ENCODE data around the gene RASSF8.

Gene RASSF8

DNA sequence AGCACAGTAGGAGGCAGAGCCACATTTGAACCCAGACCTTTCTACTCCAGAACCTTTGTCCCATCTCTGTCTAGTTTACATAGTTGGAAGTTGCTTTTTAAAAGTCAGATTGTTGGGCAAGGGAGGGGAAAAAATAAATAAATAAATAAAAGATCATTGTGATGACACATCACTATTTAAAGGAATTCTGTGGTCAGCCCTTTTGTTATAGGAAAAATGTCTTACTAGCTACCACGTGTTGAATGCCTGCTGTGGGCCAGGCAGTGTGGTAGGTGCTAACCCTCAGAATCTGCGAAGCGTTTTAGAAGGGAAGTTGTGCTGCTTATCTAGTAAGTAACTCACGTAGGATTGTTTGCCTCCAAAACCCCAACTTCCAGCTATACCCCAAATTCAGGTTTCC is 104.1 kb downstream of the RASSF8 start:
- Histone ChIP-seq H3K27ac (ENCODE audit: low read depth, low read length) (no peak overlapping the region), H3K4me1 (ENCODE audit: control insufficient read depth, low read length) (no peaks in the 10 kb centered on the region), H4K20me1 (ENCODE audit: control insufficient read depth, insufficient read depth, low read depth, low read length) (no peaks in the 10 kb centered on the region), H3K79me2 (ENCODE audit: control insufficient read depth, low read length) (no peaks in the 10 kb centered on the region), H3K36me3 (ENCODE audit: control insufficient read depth, low read length) (no peaks in the 10 kb centered on the region), H3K27me3 (ENCODE audit: control insufficient read depth, low read length) (0 out of 2 replicates have a peak, but pooled peaks cover 9% of the 10 kb centered on the region), H3F3A (ENCODE audit: control insufficient read depth, insufficient read depth) (no peaks in the 10 kb centered on the region), H3K4me2 (ENCODE audit: low read length) (no peak overlapping the region), H3K9me3 (ENCODE audit: control insufficient read depth, insufficient read depth, low read length) (no peaks in the 10 kb centered on the region), H3K4me3 (ENCODE audit: low read length) (no peak overlapping the region), H3K9me2 (replicated peaks; ENCODE audit: control insufficient read depth, low read length) (no peaks in the 10 kb centered on the region)
- TF ChIP-seq, protein P1, sequence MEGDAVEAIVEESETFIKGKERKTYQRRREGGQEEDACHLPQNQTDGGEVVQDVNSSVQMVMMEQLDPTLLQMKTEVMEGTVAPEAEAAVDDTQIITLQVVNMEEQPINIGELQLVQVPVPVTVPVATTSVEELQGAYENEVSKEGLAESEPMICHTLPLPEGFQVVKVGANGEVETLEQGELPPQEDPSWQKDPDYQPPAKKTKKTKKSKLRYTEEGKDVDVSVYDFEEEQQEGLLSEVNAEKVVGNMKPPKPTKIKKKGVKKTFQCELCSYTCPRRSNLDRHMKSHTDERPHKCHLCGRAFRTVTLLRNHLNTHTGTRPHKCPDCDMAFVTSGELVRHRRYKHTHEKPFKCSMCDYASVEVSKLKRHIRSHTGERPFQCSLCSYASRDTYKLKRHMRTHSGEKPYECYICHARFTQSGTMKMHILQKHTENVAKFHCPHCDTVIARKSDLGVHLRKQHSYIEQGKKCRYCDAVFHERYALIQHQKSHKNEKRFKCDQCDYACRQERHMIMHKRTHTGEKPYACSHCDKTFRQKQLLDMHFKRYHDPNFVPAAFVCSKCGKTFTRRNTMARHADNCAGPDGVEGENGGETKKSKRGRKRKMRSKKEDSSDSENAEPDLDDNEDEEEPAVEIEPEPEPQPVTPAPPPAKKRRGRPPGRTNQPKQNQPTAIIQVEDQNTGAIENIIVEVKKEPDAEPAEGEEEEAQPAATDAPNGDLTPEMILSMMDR (IDR thresholded peaks at IDR 0.05; ENCODE audit: low read depth, low read length, poor library complexity, severe bottlenecking), result no peak
- no peak for TF ChIP-seq EZH2phosphoT487 (IDR thresholded peaks at IDR 0.05; ENCODE audit: borderline replicate concordance, low read length)

DNA sequence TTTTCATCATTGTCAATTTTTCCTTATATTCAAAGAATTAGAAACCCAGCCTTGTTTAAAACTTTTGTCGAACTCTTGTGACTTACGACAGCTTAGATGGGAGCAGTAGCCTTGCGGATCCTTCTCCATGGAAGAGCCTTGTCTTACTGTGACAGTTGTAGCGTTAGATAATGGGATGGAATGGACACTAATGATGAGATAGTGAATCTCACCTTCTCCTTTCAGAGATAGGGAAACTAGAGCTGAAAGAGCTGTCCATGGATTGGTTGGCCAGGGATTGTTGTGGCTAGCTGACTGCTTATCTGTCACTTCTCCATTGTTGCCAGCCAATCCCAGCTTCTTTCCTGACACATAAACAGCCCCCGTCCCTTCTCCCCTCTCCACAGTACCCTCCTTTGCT is 107.0 kb downstream of the RASSF8 start:
- Histone ChIP-seq H3K27ac (ENCODE audit: low read depth, low read length) (no peak overlapping the region), H3K4me3 (ENCODE audit: low read length) (no peak overlapping the region), H3K9me2 (replicated peaks; ENCODE audit: control insufficient read depth, low read length) (no peaks in the 10 kb centered on the region), H3K4me2 (ENCODE audit: low read length) (no peak overlapping the region), H3K9me3 (ENCODE audit: control insufficient read depth, insufficient read depth, low read length) (no peaks in the 10 kb centered on the region), H3K36me3 (ENCODE audit: control insufficient read depth, low read length) (no peaks in the 10 kb centered on the region), H3K27me3 (ENCODE audit: control insufficient read depth, low read length) (0 out of 2 replicates have a peak, but pooled peaks cover 12% of the 10 kb centered on the region), H3F3A (ENCODE audit: control insufficient read depth, insufficient read depth) (no peaks in the 10 kb centered on the region), H4K20me1 (ENCODE audit: control insufficient read depth, insufficient read depth, low read depth, low read length) (no peaks in the 10 kb centered on the region), H3K4me1 (ENCODE audit: control insufficient read depth, low read length) (no peaks in the 10 kb centered on the region), H3K79me2 (ENCODE audit: control insufficient read depth, low read length) (no peaks in the 10 kb centered on the region)
- TF ChIP-seq, protein P1 (IDR thresholded peaks at IDR 0.05; ENCODE audit: low read depth, low read length, poor library complexity, severe bottlenecking), result no peak
- no peak for TF ChIP-seq EZH2phosphoT487 (IDR thresholded peaks at IDR 0.05; ENCODE audit: borderline replicate concordance, low read length)

DNA sequence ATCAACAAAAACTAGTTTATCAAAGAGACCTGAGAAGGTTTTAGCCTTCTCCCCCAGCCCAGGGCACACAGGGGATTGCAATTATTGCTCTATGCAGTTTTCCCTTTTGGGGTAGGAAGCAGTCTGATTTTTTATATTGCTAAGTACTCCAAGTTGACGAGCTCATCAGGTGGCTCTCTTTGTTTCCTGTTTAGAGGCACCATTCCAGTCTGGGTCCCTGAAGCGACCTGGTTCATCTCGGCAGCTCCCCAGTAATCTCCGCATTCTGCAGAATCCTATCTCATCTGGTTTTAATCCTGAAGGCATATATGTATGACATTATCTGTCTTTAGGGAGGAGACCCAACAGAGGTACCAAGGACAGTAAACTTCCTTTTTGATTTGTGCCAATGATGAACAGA is 110.0 kb downstream of the RASSF8 start:
- TF ChIP-seq EZH2phosphoT487 (IDR thresholded peaks at IDR 0.05; ENCODE audit: borderline replicate concordance, low read length), result no peak
- TF ChIP-seq, protein P1 (IDR thresholded peaks at IDR 0.05; ENCODE audit: low read depth, low read length, poor library complexity, severe bottlenecking), result no peak
- no peaks in the 10 kb centered on the region for H3K79me2 ChIP-seq (ENCODE audit: control insufficient read depth, low read length)

More for the DNA sequence above, 110.0 kb downstream of the RASSF8 start:
- H3K36me3 ChIP-seq (ENCODE audit: control insufficient read depth, low read length), result no peaks in the 10 kb centered on the region
- no peaks in the 10 kb centered on the region for H3F3A ChIP-seq (ENCODE audit: control insufficient read depth, insufficient read depth)
- no peak overlapping the region for H3K4me2 ChIP-seq (ENCODE audit: low read length)
- H4K20me1 ChIP-seq (ENCODE audit: control insufficient read depth, insufficient read depth, low read depth, low read length), result no peaks in the 10 kb centered on the region
- H3K27me3 ChIP-seq (ENCODE audit: control insufficient read depth, low read length), result 0 out of 2 replicates have a peak, but pooled peaks cover 8% of the 10 kb centered on the region
- no peaks in the 10 kb centered on the region for H3K9me2 ChIP-seq (replicated peaks; ENCODE audit: control insufficient read depth, low read length)
- no peaks in the 10 kb centered on the region for H3K4me1 ChIP-seq (ENCODE audit: control insufficient read depth, low read length)
- no peak overlapping the region for H3K27ac ChIP-seq (ENCODE audit: low read depth, low read length)
- no peaks in the 10 kb centered on the region for H3K9me3 ChIP-seq (ENCODE audit: control insufficient read depth, insufficient read depth, low read length)
- H3K4me3 ChIP-seq (ENCODE audit: low read length), result no peak overlapping the region

Measured in DOHH2 (cell line).